DND-41 (cell line): ENCODE results near the gene EDEM3.

Experiments
- CTCF ChIP-seq: IDR thresholded peaks from 2 replicates; pipeline ENCODE4 v1.5.1; 2012; ENCODE audit warnings: borderline replicate concordance, low read length, moderate library complexity, mild to moderate bottlenecking; ENCODE audit not compliant: poor library complexity, severe bottlenecking; ENCODE audit errors: extremely low read depth
- EZH2 ChIP-seq: IDR thresholded peaks from 3 replicates; pipeline ENCODE4 v1.6.1; 2012; ENCODE audit warnings: borderline replicate concordance, low read depth, mild to moderate bottlenecking, moderate library complexity, low read length, inconsistent platforms; ENCODE audit not compliant: severe bottlenecking

DNA sequence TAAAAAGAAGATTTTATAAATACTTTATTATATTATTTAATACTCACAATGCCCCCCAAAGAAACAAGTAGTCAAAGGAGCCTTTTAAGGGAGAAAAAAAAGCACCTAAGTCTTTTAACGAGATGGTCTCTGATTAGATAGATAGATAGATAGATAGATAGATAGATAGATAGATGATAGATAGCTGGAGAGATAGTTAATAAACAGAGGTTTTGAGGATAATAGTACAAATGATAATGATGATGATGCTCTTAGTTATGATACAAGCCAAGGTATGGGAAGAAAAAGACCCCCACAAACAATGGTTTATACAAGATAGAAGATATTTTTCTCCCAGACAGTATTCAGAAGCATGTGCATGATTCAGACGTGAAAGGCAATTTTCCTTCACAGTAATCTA is 14.6 kb upstream of the EDEM3 start:
- TF ChIP-seq EZH2 (no peak), CTCF (no peak)
